HEK293T (cell line): ENCODE results near the gene SVIL.

ENCODE experiments used
- BHLHE40 ChIP-seq: fragments of 450-650 bp; IDR thresholded peaks from 2 replicates; pipeline ENCODE4 v1.6.1; 2016; ENCODE audit warnings: mild to moderate bottlenecking, moderate library complexity, borderline replicate concordance
- ELF4 ChIP-seq: fragments of 450-650 bp; IDR thresholded peaks from 2 replicates; pipeline ENCODE4 v1.6.1; 2017; ENCODE audit warnings: antibody characterized with exemption
- FOXK2 ChIP-seq: fragments of 450-650 bp; IDR thresholded peaks from 2 replicates; pipeline ENCODE4 v1.6.1; 2016; ENCODE audit warnings: mild to moderate bottlenecking
- LEF1 ChIP-seq: fragments of 450-650 bp; IDR thresholded peaks from 2 replicates; pipeline ENCODE4 v1.6.1; 2017; ENCODE audit warnings: mild to moderate bottlenecking, borderline replicate concordance
- NFRKB ChIP-seq: fragments of 450-650 bp; IDR thresholded peaks from 2 replicates; pipeline ENCODE4 v1.6.1; 2016; ENCODE audit warnings: mild to moderate bottlenecking, moderate library complexity
- SP1 ChIP-seq: fragments of 450-650 bp; IDR thresholded peaks from 2 replicates; pipeline ENCODE4 v1.6.1; 2017
- SUZ12 ChIP-seq: fragments of 450-650 bp; IDR thresholded peaks from 2 replicates; pipeline ENCODE4 v1.6.1; 2016; ENCODE audit warnings: mild to moderate bottlenecking
- TARDBP ChIP-seq: fragments of 450-650 bp; IDR thresholded peaks from 2 replicates; pipeline ENCODE4 v1.6.1; 2016

- no peak for TF ChIP-seq FOXK2
- TF ChIP-seq ELF4: no peak
- TF ChIP-seq LEF1: no peak
- no peak for TF ChIP-seq NFRKB
- TF ChIP-seq SUZ12: no peak
- TF ChIP-seq SP1: no peak
- no peak for TF ChIP-seq BHLHE40
- TF ChIP-seq TARDBP: no peak
Measured at GRCh38 chr10:29542723-29543122, 92.0 kb downstream of the SVIL start.
